ENCODE results near the gene ARHGAP25. TPM values are rescaled to one million over a fixed set of nuclear protein-coding genes. Genes with fewer than 3 reads are reported as not detected.
A peak's percentile ranks its signal among the peaks of the same experiment; 100 is the strongest.

The ARHGAP25 gene
- total RNA-seq, 3 donors from 2014 or later (not counting 1 experiment from before 2014, with no cell fraction given) = 122 to 180 (median 155) TPM

- peaks cover 89% of the 10 kb centered on the region for H3K4me1 ChIP-seq (ENCODE audit: control insufficient read depth, insufficient read depth, low read length)
- 94% methylated on average over 3 of the region's 4 CpGs for WGBS (ENCODE audit: insufficient coverage)
- peak in 1 of 2 donors; percentile 44 for DNase-seq
- H3K9me3 Mint-ChIP-seq = peaks cover 0 to 3% of the 10 kb centered on the region in 2 donors
- peak overlapping the region; percentile 96 for H3K27ac ChIP-seq (ENCODE audit: low read length)
- peak overlapping the region in 1 of 2 donors; percentile 93 for H3K27ac Mint-ChIP-seq
- no peak for TF ChIP-seq CTCF (IDR thresholded peaks at IDR 0.05)
- H3K36me3 ChIP-seq (ENCODE audit: control insufficient read depth, insufficient read depth, low read length) = no peaks in the 10 kb centered on the region
- H3K4me1 Mint-ChIP-seq = peaks cover 97 to 100% of the 10 kb centered on the region in 2 donors
- H3K27me3 Mint-ChIP-seq (ENCODE audit: low read depth in 2 of 2) = peaks cover 0 to 4% of the 10 kb centered on the region in 2 donors
- H3K4me3 Mint-ChIP-seq = peak overlapping the region; percentile 81
- H3K4me3 ChIP-seq (ENCODE audit: low read length) = no peak overlapping the region
- no peaks in the 10 kb centered on the region for H3K27me3 ChIP-seq (ENCODE audit: control insufficient read depth, insufficient read depth, low read length)
- ATAC-seq = no peak
- H3K9me3 ChIP-seq (ENCODE audit: control insufficient read depth, insufficient read depth, low read length) = no peaks in the 10 kb centered on the region
- intact Hi-C loops (cut with micrococcal nuclease) = loop anchor here (1.0 to 5.0 kb wide), 4 partner anchors 7 to 401 kb away; partner anchors contain the start of gene PLEK
- no peaks in the 10 kb centered on the region for H3K36me3 Mint-ChIP-seq
These were observed 33.4 kb downstream of the ARHGAP25 start for GRCh38 chr2:68767996-68768395.

- Histone ChIP-seq H3K27me3 (ENCODE audit: control insufficient read depth, insufficient read depth, low read length) (no peaks in the 10 kb centered on the region), H3K27ac (ENCODE audit: low read length) (peak overlapping the region; percentile 96), H3K4me3 (ENCODE audit: low read length) (no peak overlapping the region), H3K36me3 (ENCODE audit: control insufficient read depth, insufficient read depth, low read length) (no peaks in the 10 kb centered on the region), H3K9me3 (ENCODE audit: control insufficient read depth, insufficient read depth, low read length) (no peaks in the 10 kb centered on the region), H3K4me1 (ENCODE audit: control insufficient read depth, insufficient read depth, low read length) (peaks cover 93% of the 10 kb centered on the region)
- TF ChIP-seq CTCF (IDR thresholded peaks at IDR 0.05) = no peak
- ATAC-seq = no peak
- Mint-ChIP-seq H3K4me3 (peak overlapping the region; percentile 81), H3K27ac (peak overlapping the region in 1 of 2 donors; percentile 93), H3K27me3 (ENCODE audit: low read depth in 2 of 2) (peaks cover 0 to 4% of the 10 kb centered on the region in 2 donors), H3K9me3 (peaks cover 0 to 3% of the 10 kb centered on the region in 2 donors), H3K36me3 (no peaks in the 10 kb centered on the region), H3K4me1 (peaks cover 97 to 100% of the 10 kb centered on the region in 2 donors)
- intact Hi-C loops (cut with micrococcal nuclease) = loop anchor here (5.0 kb wide), 2 partner anchors 139 to 401 kb away; partner anchors contain the start of gene PLEK
- peak in 1 of 2 donors; percentile 52 for DNase-seq
- WGBS (ENCODE audit: insufficient coverage) = 35% methylated on average over 3 of the region's 3 CpGs
These were observed 33.9 kb downstream of the ARHGAP25 start for GRCh38 chr2:68768461-68768860.

GRCh38 chr2:68768951-68769350 is 34.3 kb downstream of the ARHGAP25 start:
- Mint-ChIP-seq H3K27ac (peak overlapping the region in 1 of 2 donors; percentile 93), H3K9me3 (peaks cover 0 to 3% of the 10 kb centered on the region in 2 donors), H3K4me1 (peaks cover 100% of the 10 kb centered on the region in 2 donors), H3K36me3 (no peaks in the 10 kb centered on the region), H3K27me3 (ENCODE audit: low read depth in 2 of 2) (peaks cover 0 to 4% of the 10 kb centered on the region in 2 donors), H3K4me3 (peak overlapping the region; percentile 81)
- Histone ChIP-seq H3K4me1 (ENCODE audit: control insufficient read depth, insufficient read depth, low read length) (peaks cover 94% of the 10 kb centered on the region), H3K4me3 (ENCODE audit: low read length) (no peak overlapping the region), H3K27me3 (ENCODE audit: control insufficient read depth, insufficient read depth, low read length) (no peaks in the 10 kb centered on the region), H3K9me3 (ENCODE audit: control insufficient read depth, insufficient read depth, low read length) (no peaks in the 10 kb centered on the region), H3K36me3 (ENCODE audit: control insufficient read depth, insufficient read depth, low read length) (no peaks in the 10 kb centered on the region), H3K27ac (ENCODE audit: low read length) (peak overlapping the region; percentile 96)
- ATAC-seq (no peak), DNase-seq (no peak)
- TF ChIP-seq CTCF (IDR thresholded peaks at IDR 0.05) = no peak
- intact Hi-C loops (cut with micrococcal nuclease) = loop anchor here (5.0 kb wide), 2 partner anchors 138 to 402 kb away; partner anchors contain the start of gene PLEK
